SK-N-SH (cell line): ENCODE data around the gene S100A13. TPM values are rescaled to one million over a fixed set of nuclear protein-coding genes. Genes with fewer than 3 reads are reported as not detected.

ENCODE experiments used
- CTCF ChIA-PET: fragments of 300-600, 350-600 bp; formaldehyde crosslinking; extraction: SDS; loops from one replicate; lab custom pipeline; 2021; lab: Yijun Ruan, JAX
- POLR2A ChIA-PET: fragments of 350-600 bp; sonication (Branson Sonifier 250); formaldehyde crosslinking; extraction: SDS; loops from one replicate; lab custom pipeline; 2020; ENCODE audit warnings: antibody characterized with exemption, inconsistent platforms; lab: Yijun Ruan, JAX
- DNase-seq: peaks from one replicate; pipeline ENCODE4 v3.0.0; 2012
- H2AFZ ChIP-seq: fragments of 200-600 bp; sonication (generic); 2 replicates; pipeline ENCODE4 v1.8.1; 2016; ENCODE audit warnings: antibody characterized with exemption, mild to moderate bottlenecking, low read depth
- H3F3A ChIP-seq: fragments of 200-600 bp; sonication (generic); replicated peaks from 2 replicates; pipeline ENCODE3; 2016; ENCODE audit warnings: antibody characterized with exemption, mild to moderate bottlenecking; ENCODE audit not compliant: insufficient read depth
- H3K27ac ChIP-seq, 2 experiments: fragments of 200-500 bp in 1 of 2; fragments of 200-600 bp in 1 of 2; sonication (Bioruptor generic) in 1 of 2; sonication (generic), shearing (Covaris generic) in 1 of 2; 2 replicates each; pipeline versions ENCODE4 v1.5.1 to v1.6.1; 2014 to 2016; ENCODE audit warnings: low read depth in 2 of 2, inconsistent platforms in 1 of 2, low read length in 1 of 2, mild to moderate bottlenecking in 1 of 2, mixed read lengths in 1 of 2
- H3K27me3 ChIP-seq: fragments of 200-600 bp; sonication (generic), shearing (Covaris generic); 2 replicates; pipeline ENCODE4 v1.6.1; 2016; ENCODE audit warnings: mixed run types; ENCODE audit not compliant: insufficient read depth
- H3K36me3 ChIP-seq, 2 experiments: fragments of 200-500 bp in 1 of 2; fragments of 200-600 bp in 1 of 2; sonication (Bioruptor generic) in 1 of 2; sonication (generic) in 1 of 2; replicated peaks in 1 of 2; 2 replicates each; pipeline versions ENCODE3 to v1.5.1; 2014 to 2016; ENCODE audit warnings: low read length in 1 of 2, mild to moderate bottlenecking in 1 of 2; ENCODE audit not compliant: insufficient read depth in 2 of 2, control insufficient read depth in 1 of 2
- H3K4me1 ChIP-seq, 2 experiments: fragments of 200-500 bp in 1 of 2; fragments of 200-600 bp in 1 of 2; sonication (Bioruptor generic) in 1 of 2; sonication (generic), shearing (Covaris generic) in 1 of 2; 2 replicates each; pipeline versions ENCODE4 v1.5.1 to v1.6.1; 2014 to 2016; ENCODE audit warnings: low read depth in 1 of 2, low read length in 1 of 2, mixed run types in 1 of 2; ENCODE audit not compliant: insufficient read depth in 2 of 2, control insufficient read depth in 1 of 2
- H3K4me2 ChIP-seq: fragments of 200-600 bp; sonication (generic), shearing (Covaris generic); 2 replicates; pipeline ENCODE4 v1.6.1; 2017; ENCODE audit warnings: mixed run types
- H3K4me3 ChIP-seq, 2 experiments: fragments of 200-500 bp in 1 of 2; fragments of 200-600 bp in 1 of 2; sonication (Bioruptor generic) in 1 of 2; sonication (generic), shearing (Covaris generic) in 1 of 2; 2 replicates each; pipeline versions ENCODE4 v1.5.1 to v1.8.1; 2014 to 2016; ENCODE audit warnings: low read depth in 2 of 2, inconsistent platforms in 1 of 2, low read length in 1 of 2, mild to moderate bottlenecking in 1 of 2, mixed read lengths in 1 of 2, moderate library complexity in 1 of 2
- H3K79me2 ChIP-seq: fragments of 200-600 bp; sonication (generic); 2 replicates; pipeline ENCODE4 v1.8.1; 2017; ENCODE audit warnings: mild to moderate bottlenecking; ENCODE audit not compliant: insufficient read depth
- H3K9ac ChIP-seq: fragments of 200-600 bp; sonication (generic); 2 replicates; pipeline ENCODE4 v1.6.1; 2017; ENCODE audit warnings: mixed run types
- H3K9me2 ChIP-seq: fragments of 200-600 bp; sonication (generic); 2 replicates; pipeline ENCODE4 v1.6.1; 2017; ENCODE audit warnings: mixed run types
- H3K9me3 ChIP-seq: fragments of 200-600 bp; sonication (generic); 2 replicates; pipeline ENCODE4 v1.6.1; 2017; ENCODE audit warnings: mixed run types, mild to moderate bottlenecking, moderate library complexity
- H4K20me1 ChIP-seq: fragments of 200-600 bp; sonication (generic); 2 replicates; pipeline ENCODE4 v1.6.1; 2017; ENCODE audit warnings: mild to moderate bottlenecking, mixed run types; ENCODE audit not compliant: insufficient read depth
- CHD2 ChIP-seq: fragments of 150-350 bp; IDR thresholded peaks from 2 replicates; pipeline ENCODE4 v1.6.1; 2018; ENCODE audit warnings: low read length; ENCODE audit not compliant: partially characterized antibody
- CTCF ChIP-seq: fragments of 200-600 bp; sonication (generic); IDR thresholded peaks from 2 replicates; pipeline ENCODE4 v1.6.1; 2017; ENCODE audit warnings: antibody characterized with exemption, mild to moderate bottlenecking, moderate library complexity
- ELF1 ChIP-seq: IDR thresholded peaks from 2 replicates; pipeline ENCODE4 v1.4.0; 2012
- EP300 ChIP-seq, 2 experiments: IDR thresholded peaks; 2 replicates each; pipeline versions ENCODE4 v1.4.0 to v1.6.1; 2012; ENCODE audit warnings: borderline replicate concordance in 1 of 2, low read depth in 1 of 2, low read length in 1 of 2
- FOSL2 ChIP-seq: IDR thresholded peaks from 2 replicates; pipeline ENCODE4 v1.4.0; 2012; ENCODE audit warnings: low read depth, mild to moderate bottlenecking, moderate library complexity, borderline replicate concordance
- FOXJ3 ChIP-seq: sonication (generic); formaldehyde crosslinking; IDR thresholded peaks from 2 replicates; pipeline ENCODE4 v1.5.1; 2020; ENCODE audit warnings: mild to moderate bottlenecking, missing genetic modification reagents
- FOXM1 ChIP-seq: IDR thresholded peaks from 2 replicates; pipeline ENCODE4 v1.4.0; 2012; ENCODE audit warnings: low read depth, mild to moderate bottlenecking
- GABPA ChIP-seq: IDR thresholded peaks from 2 replicates; pipeline ENCODE4 v1.4.0; 2012; ENCODE audit warnings: low read depth, mild to moderate bottlenecking
- JUND ChIP-seq: IDR thresholded peaks from 2 replicates; pipeline ENCODE4 v1.4.0; 2012
- MAX ChIP-seq: IDR thresholded peaks from 2 replicates; pipeline ENCODE4 v1.4.0; 2012; ENCODE audit warnings: low read depth
- MEF2A ChIP-seq: IDR thresholded peaks from 2 replicates; pipeline ENCODE4 v1.4.0; 2012; ENCODE audit warnings: low read depth, borderline replicate concordance
- NFIC ChIP-seq: IDR thresholded peaks from 2 replicates; pipeline ENCODE4 v1.4.0; 2012; ENCODE audit warnings: borderline replicate concordance
- RCOR1 ChIP-seq: fragments of 150-350 bp; IDR thresholded peaks from 2 replicates; pipeline ENCODE4 v1.6.1; 2017; ENCODE audit warnings: antibody characterized with exemption, low read length
- SMC3 ChIP-seq: IDR thresholded peaks from 2 replicates; pipeline ENCODE4 v1.6.1; 2012; ENCODE audit warnings: low read depth, low read length, improper control_type of control experiment
- TAF1 ChIP-seq: IDR thresholded peaks from 2 replicates; pipeline ENCODE4 v1.6.1; 2012; ENCODE audit warnings: low read depth, mild to moderate bottlenecking, low read length, moderate library complexity, borderline replicate concordance
- TEAD4 ChIP-seq: IDR thresholded peaks from 2 replicates; pipeline ENCODE4 v1.4.0; 2012; ENCODE audit warnings: mild to moderate bottlenecking, borderline replicate concordance; ENCODE audit not compliant: insufficient read depth
- whole genome bisulfite sequencing: methylation state at CpG from one replicate; pipeline ENCODE4 v1.1.6; 2017; ENCODE audit warnings: low lambda C conversion rate; 5-methylcytosine and 5-hydroxymethylcytosine counted together
- polyA plus RNA-seq, 3 experiments: library from polyadenylated mRNA; depleted of rRNA; stranded (reverse); fragments of >200 nt; gene quantifications; 2 replicates each; pipeline ENCODE4 v1.2.3, GENCODE V29; 2012
- TF ChIP-seq, protein P1 (sequence below): IDR thresholded peaks from 2 replicates; pipeline ENCODE4 v1.4.0; 2012; ENCODE audit warnings: low read depth, borderline replicate concordance

Gene S100A13
- polyA plus RNA-seq, 1 of the 3 experiments (the other 2 are of a cell fraction) = 12.3 TPM

GRCh38 chr1:153597206-153597605 is 30.1 kb downstream of the S100A13 start:
- ChIA-PET CTCF (interaction anchor here (1.1 to 1.2 kb wide), 2 partner anchors 11 to 245 kb away, joined by 3 read pairs; no protein-coding TSS in a partner anchor), POLR2A (no interaction called here)
- Histone ChIP-seq H3K4me3 (no peak overlapping the region), H3F3A (peaks cover 5% of the 10 kb centered on the region), H2AFZ (no peak overlapping the region), H3K4me2 (no peak overlapping the region), H3K79me2 (no peaks in the 10 kb centered on the region), H3K27me3 (no peaks in the 10 kb centered on the region), H4K20me1 (no peaks in the 10 kb centered on the region), H3K4me1 (peaks cover 4 to 5% of the 10 kb centered on the region in 2 experiments; a peak in 1 of 4 replicates), H3K27ac (no peak overlapping the region), H3K36me3 (no peaks in the 10 kb centered on the region), H3K9me2 (no peaks in the 10 kb centered on the region), H3K9me3 (no peaks in the 10 kb centered on the region), H3K9ac (no peak overlapping the region)
- WGBS = 80% methylated on average over 6 of the region's 6 CpGs
- no peak for TF ChIP-seq ELF1
- peak; percentile 37; the same call in 1 of the 2 replicates for TF ChIP-seq FOSL2
- no peak for DNase-seq

GRCh38 chr1:153592748-153593147 is 34.6 kb downstream of the S100A13 start:
- no peaks in the 10 kb centered on the region for H3K36me3 ChIP-seq
- CTCF ChIA-PET = interaction anchor here (0.7 to 1.2 kb wide), 6 partner anchors 21 to 97 kb away, joined by 3 to 5 read pairs (median 4); no protein-coding TSS in a partner anchor
- TF ChIP-seq TEAD4 (no peak), TAF1 (no peak), FOXM1 (no peak), MAX (no peak), GABPA (no peak), JUND (no peak), MEF2A (no peak), EP300 (IDR thresholded peaks at IDR 0.05; ENCODE audit: borderline replicate concordance in 1 of 2, low read depth in 1 of 2, low read length in 1 of 2) (no peak), CHD2 (no peak), FOXJ3 (CRISPR knock-in tag) (no peak), RCOR1 (no peak), CTCF (no peak), SMC3 (no peak), NFIC (no peak)
- TF ChIP-seq, protein P1, sequence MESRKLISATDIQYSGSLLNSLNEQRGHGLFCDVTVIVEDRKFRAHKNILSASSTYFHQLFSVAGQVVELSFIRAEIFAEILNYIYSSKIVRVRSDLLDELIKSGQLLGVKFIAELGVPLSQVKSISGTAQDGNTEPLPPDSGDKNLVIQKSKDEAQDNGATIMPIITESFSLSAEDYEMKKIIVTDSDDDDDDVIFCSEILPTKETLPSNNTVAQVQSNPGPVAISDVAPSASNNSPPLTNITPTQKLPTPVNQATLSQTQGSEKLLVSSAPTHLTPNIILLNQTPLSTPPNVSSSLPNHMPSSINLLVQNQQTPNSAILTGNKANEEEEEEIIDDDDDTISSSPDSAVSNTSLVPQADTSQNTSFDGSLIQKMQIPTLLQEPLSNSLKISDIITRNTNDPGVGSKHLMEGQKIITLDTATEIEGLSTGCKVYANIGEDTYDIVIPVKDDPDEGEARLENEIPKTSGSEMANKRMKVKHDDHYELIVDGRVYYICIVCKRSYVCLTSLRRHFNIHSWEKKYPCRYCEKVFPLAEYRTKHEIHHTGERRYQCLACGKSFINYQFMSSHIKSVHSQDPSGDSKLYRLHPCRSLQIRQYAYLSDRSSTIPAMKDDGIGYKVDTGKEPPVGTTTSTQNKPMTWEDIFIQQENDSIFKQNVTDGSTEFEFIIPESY = no peak
- TF ChIP-seq, all 33 proteins: peak for 0
- Histone ChIP-seq H4K20me1 (no peaks in the 10 kb centered on the region), H3F3A (peaks cover 6% of the 10 kb centered on the region), H3K4me3 (no peak overlapping the region), H3K79me2 (no peaks in the 10 kb centered on the region), H3K9me2 (no peaks in the 10 kb centered on the region), H3K4me2 (no peak overlapping the region), H3K4me1 (no peaks in the 10 kb centered on the region), H3K27ac (no peak overlapping the region), H3K27me3 (no peaks in the 10 kb centered on the region), H3K9ac (no peak overlapping the region), H3K9me3 (no peaks in the 10 kb centered on the region), H2AFZ (no peak overlapping the region)
- POLR2A ChIA-PET = no interaction called here
- WGBS = 76% methylated on average over 4 of the region's 4 CpGs
- DNase-seq = no peak
